SK-N-SH (cell line): ENCODE measurements around the gene AFG3L2. TPM values are rescaled to one million over a fixed set of nuclear protein-coding genes. Genes with fewer than 3 reads are reported as not detected.

ENCODE experiments used
- CTCF ChIA-PET: fragments of 300-600, 350-600 bp; formaldehyde crosslinking; extraction: SDS; loops from one replicate; lab custom pipeline; 2021; lab: Yijun Ruan, JAX
- POLR2A ChIA-PET: fragments of 350-600 bp; sonication (Branson Sonifier 250); formaldehyde crosslinking; extraction: SDS; loops from one replicate; lab custom pipeline; 2020; ENCODE audit warnings: antibody characterized with exemption, inconsistent platforms; lab: Yijun Ruan, JAX
- DNase-seq: peaks from one replicate; pipeline ENCODE4 v3.0.0; 2012
- H2AFZ ChIP-seq: fragments of 200-600 bp; sonication (generic); 2 replicates; pipeline ENCODE4 v1.8.1; 2016; ENCODE audit warnings: antibody characterized with exemption, mild to moderate bottlenecking, low read depth
- H3F3A ChIP-seq: fragments of 200-600 bp; sonication (generic); replicated peaks from 2 replicates; pipeline ENCODE3; 2016; ENCODE audit warnings: antibody characterized with exemption, mild to moderate bottlenecking; ENCODE audit not compliant: insufficient read depth
- H3K27ac ChIP-seq, 2 experiments: fragments of 200-500 bp in 1 of 2; fragments of 200-600 bp in 1 of 2; sonication (Bioruptor generic) in 1 of 2; sonication (generic), shearing (Covaris generic) in 1 of 2; 2 replicates each; pipeline versions ENCODE4 v1.5.1 to v1.6.1; 2014 to 2016; ENCODE audit warnings: low read depth in 2 of 2, inconsistent platforms in 1 of 2, low read length in 1 of 2, mild to moderate bottlenecking in 1 of 2, mixed read lengths in 1 of 2
- H3K27me3 ChIP-seq: fragments of 200-600 bp; sonication (generic), shearing (Covaris generic); 2 replicates; pipeline ENCODE4 v1.6.1; 2016; ENCODE audit warnings: mixed run types; ENCODE audit not compliant: insufficient read depth
- H3K36me3 ChIP-seq, 2 experiments: fragments of 200-500 bp in 1 of 2; fragments of 200-600 bp in 1 of 2; sonication (Bioruptor generic) in 1 of 2; sonication (generic) in 1 of 2; replicated peaks in 1 of 2; 2 replicates each; pipeline versions ENCODE3 to v1.5.1; 2014 to 2016; ENCODE audit warnings: low read length in 1 of 2, mild to moderate bottlenecking in 1 of 2; ENCODE audit not compliant: insufficient read depth in 2 of 2, control insufficient read depth in 1 of 2
- H3K4me1 ChIP-seq, 2 experiments: fragments of 200-500 bp in 1 of 2; fragments of 200-600 bp in 1 of 2; sonication (Bioruptor generic) in 1 of 2; sonication (generic), shearing (Covaris generic) in 1 of 2; 2 replicates each; pipeline versions ENCODE4 v1.5.1 to v1.6.1; 2014 to 2016; ENCODE audit warnings: low read depth in 1 of 2, low read length in 1 of 2, mixed run types in 1 of 2; ENCODE audit not compliant: insufficient read depth in 2 of 2, control insufficient read depth in 1 of 2
- H3K4me2 ChIP-seq: fragments of 200-600 bp; sonication (generic), shearing (Covaris generic); 2 replicates; pipeline ENCODE4 v1.6.1; 2017; ENCODE audit warnings: mixed run types
- H3K4me3 ChIP-seq, 2 experiments: fragments of 200-500 bp in 1 of 2; fragments of 200-600 bp in 1 of 2; sonication (Bioruptor generic) in 1 of 2; sonication (generic), shearing (Covaris generic) in 1 of 2; 2 replicates each; pipeline versions ENCODE4 v1.5.1 to v1.8.1; 2014 to 2016; ENCODE audit warnings: low read depth in 2 of 2, inconsistent platforms in 1 of 2, low read length in 1 of 2, mild to moderate bottlenecking in 1 of 2, mixed read lengths in 1 of 2, moderate library complexity in 1 of 2
- H3K79me2 ChIP-seq: fragments of 200-600 bp; sonication (generic); 2 replicates; pipeline ENCODE4 v1.8.1; 2017; ENCODE audit warnings: mild to moderate bottlenecking; ENCODE audit not compliant: insufficient read depth
- H3K9ac ChIP-seq: fragments of 200-600 bp; sonication (generic); 2 replicates; pipeline ENCODE4 v1.6.1; 2017; ENCODE audit warnings: mixed run types
- H3K9me2 ChIP-seq: fragments of 200-600 bp; sonication (generic); 2 replicates; pipeline ENCODE4 v1.6.1; 2017; ENCODE audit warnings: mixed run types
- H3K9me3 ChIP-seq: fragments of 200-600 bp; sonication (generic); 2 replicates; pipeline ENCODE4 v1.6.1; 2017; ENCODE audit warnings: mixed run types, mild to moderate bottlenecking, moderate library complexity
- H4K20me1 ChIP-seq: fragments of 200-600 bp; sonication (generic); 2 replicates; pipeline ENCODE4 v1.6.1; 2017; ENCODE audit warnings: mild to moderate bottlenecking, mixed run types; ENCODE audit not compliant: insufficient read depth
- CHD2 ChIP-seq: fragments of 150-350 bp; IDR thresholded peaks from 2 replicates; pipeline ENCODE4 v1.6.1; 2018; ENCODE audit warnings: low read length; ENCODE audit not compliant: partially characterized antibody
- CTCF ChIP-seq: fragments of 200-600 bp; sonication (generic); IDR thresholded peaks from 2 replicates; pipeline ENCODE4 v1.6.1; 2017; ENCODE audit warnings: antibody characterized with exemption, mild to moderate bottlenecking, moderate library complexity
- EP300 ChIP-seq, 2 experiments: IDR thresholded peaks; 2 replicates each; pipeline versions ENCODE4 v1.4.0 to v1.6.1; 2012; ENCODE audit warnings: borderline replicate concordance in 1 of 2, low read depth in 1 of 2, low read length in 1 of 2
- FOSL2 ChIP-seq: IDR thresholded peaks from 2 replicates; pipeline ENCODE4 v1.4.0; 2012; ENCODE audit warnings: low read depth, mild to moderate bottlenecking, moderate library complexity, borderline replicate concordance
- IRF3 ChIP-seq: fragments of 150-350 bp; IDR thresholded peaks from 2 replicates; pipeline ENCODE4 v1.6.1; 2016; ENCODE audit warnings: mild to moderate bottlenecking, low read depth, low read length
- JUND ChIP-seq: IDR thresholded peaks from 2 replicates; pipeline ENCODE4 v1.4.0; 2012
- MAX ChIP-seq: IDR thresholded peaks from 2 replicates; pipeline ENCODE4 v1.4.0; 2012; ENCODE audit warnings: low read depth
- MEF2A ChIP-seq: IDR thresholded peaks from 2 replicates; pipeline ENCODE4 v1.4.0; 2012; ENCODE audit warnings: low read depth, borderline replicate concordance
- POLR2AphosphoS5 ChIP-seq: IDR thresholded peaks from 2 replicates; pipeline ENCODE4 v1.6.1; 2012; ENCODE audit warnings: low read depth, low read length
- RAD21 ChIP-seq: IDR thresholded peaks from 2 replicates; pipeline ENCODE4 v1.6.1; 2012; ENCODE audit warnings: mild to moderate bottlenecking, low read length
- RCOR1 ChIP-seq: fragments of 150-350 bp; IDR thresholded peaks from 2 replicates; pipeline ENCODE4 v1.6.1; 2017; ENCODE audit warnings: antibody characterized with exemption, low read length
- RFX5 ChIP-seq: IDR thresholded peaks from 2 replicates; pipeline ENCODE4 v1.6.1; 2012; ENCODE audit warnings: mild to moderate bottlenecking, improper control_type of control experiment, low read length
- RXRA ChIP-seq: IDR thresholded peaks from 2 replicates; pipeline ENCODE4 v1.4.0; 2012; ENCODE audit warnings: low read depth, mild to moderate bottlenecking, borderline replicate concordance
- SIN3A ChIP-seq: IDR thresholded peaks from 2 replicates; pipeline ENCODE4 v1.6.1; 2012; ENCODE audit warnings: low read depth, mild to moderate bottlenecking, low read length, moderate library complexity, borderline replicate concordance
- SMC3 ChIP-seq: IDR thresholded peaks from 2 replicates; pipeline ENCODE4 v1.6.1; 2012; ENCODE audit warnings: low read depth, low read length, improper control_type of control experiment
- TAF1 ChIP-seq: IDR thresholded peaks from 2 replicates; pipeline ENCODE4 v1.6.1; 2012; ENCODE audit warnings: low read depth, mild to moderate bottlenecking, low read length, moderate library complexity, borderline replicate concordance
- TCF12 ChIP-seq: IDR thresholded peaks from 2 replicates; pipeline ENCODE4 v1.4.0; 2012
- TEAD4 ChIP-seq: IDR thresholded peaks from 2 replicates; pipeline ENCODE4 v1.4.0; 2012; ENCODE audit warnings: mild to moderate bottlenecking, borderline replicate concordance; ENCODE audit not compliant: insufficient read depth
- YY1 ChIP-seq: IDR thresholded peaks from 2 replicates; pipeline ENCODE4 v1.4.0; 2012; ENCODE audit warnings: low read depth, mild to moderate bottlenecking
- WGBS: methylation state at CpG from one replicate; pipeline ENCODE4 v1.1.6; 2017; ENCODE audit warnings: low lambda C conversion rate; 5-methylcytosine and 5-hydroxymethylcytosine counted together
- polyA plus RNA-seq, 3 experiments: library from polyadenylated mRNA; depleted of rRNA; stranded (reverse); fragments of >200 nt; gene quantifications; 2 replicates each; pipeline ENCODE4 v1.2.3, GENCODE V29; 2012
- TF ChIP-seq, protein P1 (sequence below): IDR thresholded peaks from 2 replicates; pipeline ENCODE4; 2012

Gene AFG3L2
- polyA plus RNA-seq, 1 of the 3 experiments (the other 2 are of a cell fraction), result 26.0 TPM

- CTCF ChIA-PET, result interaction anchor here (0.7 to 3.0 kb wide), 24 partner anchors 9 to 607 kb away, joined by 3 to 30 read pairs (median 5); partner anchors contain the start of genes AFG3L2, SPIRE1 and TUBB6
- WGBS, result 63% methylated on average over 6 of the region's 11 CpGs
- no peak overlapping the region; a peak in 1 of 4 replicates for H3K4me3 ChIP-seq
- H3K27ac ChIP-seq, result 0 out of 4 replicates have a peak overlapping the region, but pooled peaks of 1 of the 2 experiments have one; percentile 13
- TF ChIP-seq RAD21, result peak; percentile 52
- peak; percentile 60 for TF ChIP-seq SMC3
- TF ChIP-seq MAX, result 0 out of 2 replicates have a peak, but pooled peaks have one; percentile 25
- no peak for TF ChIP-seq TAF1
- TF ChIP-seq CTCF, result peak; percentile 91
- no peak for TF ChIP-seq TEAD4
- peaks cover 50% of the 10 kb centered on the region for H4K20me1 ChIP-seq
- POLR2A ChIA-PET, result interaction anchor here (0.6 kb wide), 2 partner anchors 25 to 1344 kb away, joined by 4 read pairs; no protein-coding TSS in a partner anchor
- H3K9me3 ChIP-seq, result no peaks in the 10 kb centered on the region
- peaks cover 50 to 51% of the 10 kb centered on the region in 2 experiments for H3K36me3 ChIP-seq
- H3K4me2 ChIP-seq, result no peak overlapping the region
- H3K9ac ChIP-seq, result no peak overlapping the region
- H3K9me2 ChIP-seq, result no peaks in the 10 kb centered on the region
- H3K4me1 ChIP-seq, result peaks cover 0 to 17% of the 10 kb centered on the region in 2 experiments; a peak in 1 of 4 replicates
- no peak overlapping the region for H2AFZ ChIP-seq
- peaks cover 55% of the 10 kb centered on the region for H3F3A ChIP-seq
- H3K79me2 ChIP-seq, result peaks cover 36% of the 10 kb centered on the region
- H3K27me3 ChIP-seq, result no peaks in the 10 kb centered on the region
- DNase-seq, result peak; percentile 82
Observed at GRCh38 chr18:12327510-12328178, 49.4 kb downstream of the AFG3L2 start.

GRCh38 chr18:12326711-12327460 is 50.1 kb downstream of the AFG3L2 start:
- no peaks in the 10 kb centered on the region for H3K9me2 ChIP-seq
- H3K4me1 ChIP-seq, result peaks cover 0 to 17% of the 10 kb centered on the region in 2 experiments; a peak in 1 of 4 replicates
- H2AFZ ChIP-seq, result no peak overlapping the region
- peaks cover 44% of the 10 kb centered on the region for H3K79me2 ChIP-seq
- ChIA-PET CTCF (interaction anchor here (1.2 to 3.0 kb wide), 11 partner anchors 8 to 65 kb away, joined by 3 to 30 read pairs (median 11); partner anchors contain the start of gene AFG3L2), POLR2A (no interaction called here)
- DNase-seq, result no peak
- 93% methylated on average over 12 of the region's 12 CpGs for WGBS
- no peaks in the 10 kb centered on the region for H3K9me3 ChIP-seq
- H3K9ac ChIP-seq, result no peak overlapping the region
- no peaks in the 10 kb centered on the region for H3K27me3 ChIP-seq
- H4K20me1 ChIP-seq, result peaks cover 54% of the 10 kb centered on the region
- no peak overlapping the region for H3K4me3 ChIP-seq
- peaks cover 53 to 56% of the 10 kb centered on the region in 2 experiments for H3K36me3 ChIP-seq
- no peak overlapping the region for H3K4me2 ChIP-seq
- peaks cover 61% of the 10 kb centered on the region for H3F3A ChIP-seq
- H3K27ac ChIP-seq, result 0 out of 4 replicates have a peak overlapping the region, but pooled peaks of 1 of the 2 experiments have one; percentile 13
- TF ChIP-seq, protein P1, sequence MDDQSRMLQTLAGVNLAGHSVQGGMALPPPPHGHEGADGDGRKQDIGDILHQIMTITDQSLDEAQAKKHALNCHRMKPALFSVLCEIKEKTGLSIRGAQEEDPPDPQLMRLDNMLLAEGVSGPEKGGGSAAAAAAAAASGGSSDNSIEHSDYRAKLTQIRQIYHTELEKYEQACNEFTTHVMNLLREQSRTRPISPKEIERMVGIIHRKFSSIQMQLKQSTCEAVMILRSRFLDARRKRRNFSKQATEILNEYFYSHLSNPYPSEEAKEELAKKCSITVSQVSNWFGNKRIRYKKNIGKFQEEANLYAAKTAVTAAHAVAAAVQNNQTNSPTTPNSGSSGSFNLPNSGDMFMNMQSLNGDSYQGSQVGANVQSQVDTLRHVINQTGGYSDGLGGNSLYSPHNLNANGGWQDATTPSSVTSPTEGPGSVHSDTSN, result no peak
- no peak for TF ChIP-seq POLR2AphosphoS5
- no peak for TF ChIP-seq TCF12
- TF ChIP-seq RCOR1, result no peak
- no peak for TF ChIP-seq CHD2
- TF ChIP-seq SMC3, result no peak
- no peak for TF ChIP-seq TAF1
- TF ChIP-seq JUND, result no peak
- no peak for TF ChIP-seq RXRA
- TF ChIP-seq FOSL2, result no peak
- TF ChIP-seq MEF2A, result no peak
- TF ChIP-seq MAX, result no peak
- TF ChIP-seq EP300 (IDR thresholded peaks at IDR 0.05; ENCODE audit: borderline replicate concordance in 1 of 2, low read depth in 1 of 2, low read length in 1 of 2), result no peak
- TF ChIP-seq IRF3, result no peak
- TF ChIP-seq RFX5, result no peak
- no peak for TF ChIP-seq SIN3A
- no peak for TF ChIP-seq YY1
